Cardiac fibroblast (primary cell): ENCODE data around the gene SLC38A2.

Experiments
- DNase-seq, 2 donors: peaks; one replicate each; pipeline versions ENCODE4 v3.0.0 to v3.0.0-alpha.2; 2010; ENCODE audit warnings: low read depth in 2 of 2
- H3K4me3 ChIP-seq, 2 donors: replicated peaks in 1 of 2; 1 replicate in 1 of 2; 2 replicates in 1 of 2; pipeline ENCODE4 v1.5.1; 2011; ENCODE audit warnings: low read depth in 2 of 2, low read length in 2 of 2, mild to moderate bottlenecking in 2 of 2, moderate library complexity in 1 of 2
- CTCF ChIP-seq: IDR thresholded peaks from one replicate; pipeline ENCODE4 v1.5.1; 2011; ENCODE audit warnings: low read depth, mild to moderate bottlenecking, low read length, inconsistent platforms

Gene SLC38A2

GRCh38 chr12:46358325-46358700, 14.3 kb downstream of the SLC38A2 start:
- DNase-seq: peak in 1 of 2 donors; percentile 33
- TF ChIP-seq CTCF: no peak
- no peak overlapping the region for H3K4me3 ChIP-seq

GRCh38 chr12:46357438-46358324, 14.9 kb downstream of the SLC38A2 start:
- no peak overlapping the region for H3K4me3 ChIP-seq
- no peak for TF ChIP-seq CTCF
- DNase-seq: peak; percentile 88 to 94

- H3K4me3 ChIP-seq: no peak overlapping the region
- DNase-seq: no peak
- no peak for TF ChIP-seq CTCF
Measured at GRCh38 chr12:46356655-46357437, 15.7 kb downstream of the SLC38A2 start.

GRCh38 chr12:46354802-46355199, 17.8 kb downstream of the SLC38A2 start:
- no peak for DNase-seq
- no peak for TF ChIP-seq CTCF
- H3K4me3 ChIP-seq: no peak overlapping the region

- no peak for TF ChIP-seq CTCF
- H3K4me3 ChIP-seq: no peak overlapping the region
- no peak for DNase-seq
Measured at GRCh38 chr12:46354111-46354801, 18.3 kb downstream of the SLC38A2 start.

GRCh38 chr12:46351886-46352650, 20.5 kb downstream of the SLC38A2 start:
- no peak for TF ChIP-seq CTCF
- no peak for DNase-seq
- no peak overlapping the region for H3K4me3 ChIP-seq
